GM10248 (cell line): ENCODE data around the gene ACBD3.

Experiments
- CTCF ChIA-PET: fragments of 300-600 bp; sonication (Branson Sonifier 250); formaldehyde crosslinking; extraction: SDS; loops from one replicate; lab custom pipeline; 2021; ENCODE audit warnings: antibody characterized with exemption; lab: Yijun Ruan, JAX
- POLR2A ChIA-PET: fragments of 350-650 bp; sonication (Branson Sonifier 250); formaldehyde crosslinking; extraction: SDS; loops from one replicate; lab custom pipeline; 2020; ENCODE audit warnings: antibody characterized with exemption; lab: Yijun Ruan, JAX
- DNase-seq: peaks from one replicate; pipeline ENCODE4 v3.0.0; 2012; ENCODE audit errors: extremely low spot score
- CTCF ChIP-seq: IDR thresholded peaks from 2 replicates; pipeline ENCODE4 v1.5.1; 2012; ENCODE audit warnings: mild to moderate bottlenecking, low read depth; ENCODE audit errors: extremely low read depth, missing control alignments, control extremely low read depth

Gene ACBD3

DNA sequence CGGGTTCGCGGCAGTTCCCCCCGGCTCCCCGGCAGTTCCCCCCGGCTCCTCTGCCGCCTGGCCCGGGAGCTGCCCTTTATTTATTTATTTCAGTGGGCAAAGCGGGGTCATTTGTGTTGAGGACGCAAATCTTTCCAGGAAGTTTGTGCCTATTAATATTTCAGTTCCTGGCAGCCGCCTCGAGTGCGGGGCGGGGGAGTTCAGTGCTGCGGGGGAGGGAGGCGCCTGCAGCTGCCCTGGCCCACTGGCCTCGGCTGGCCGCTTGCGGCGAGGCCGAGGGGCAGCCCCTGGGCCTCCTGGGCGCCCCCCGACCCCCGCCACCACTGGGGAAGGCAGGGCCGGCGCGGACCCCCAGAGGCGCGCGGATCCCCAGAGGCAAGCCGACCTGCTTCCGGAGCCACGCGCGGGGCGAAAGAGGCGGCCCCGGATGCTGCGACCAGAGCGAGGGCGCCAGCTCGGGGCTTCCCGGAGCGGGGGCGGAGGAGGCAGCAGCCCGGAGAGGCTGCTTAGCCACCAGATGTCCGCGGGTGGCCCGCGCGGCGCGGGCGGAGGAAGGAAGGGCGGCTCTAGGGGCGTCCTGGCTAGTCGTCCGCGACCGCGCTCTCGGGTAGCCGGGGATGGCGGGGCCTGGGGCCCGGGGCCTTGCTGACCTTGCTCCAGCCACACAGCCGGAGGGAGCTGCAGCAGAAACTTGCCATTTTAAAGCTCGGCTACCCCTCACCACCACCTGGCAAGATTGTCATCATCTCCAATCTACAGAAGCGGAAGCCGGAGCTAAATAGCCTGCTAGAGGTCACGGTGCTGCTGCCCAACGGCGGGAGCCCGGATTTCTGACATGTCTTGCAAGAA is 76.1 kb downstream of the ACBD3 start:
- peak; percentile 95 for DNase-seq
- POLR2A ChIA-PET, result interaction anchor here (0.5 to 2.4 kb wide), 5 partner anchors 27 to 111 kb away, joined by 3 to 7 read pairs (median 4); partner anchors contain the start of genes H3-3A and SDE2
- TF ChIP-seq CTCF, result no peak
- CTCF ChIA-PET, result interaction anchor here (0.9 to 7.2 kb wide), 9 partner anchors 9 to 132 kb away, joined by 3 to 78 read pairs (median 12); no protein-coding TSS in a partner anchor

DNA sequence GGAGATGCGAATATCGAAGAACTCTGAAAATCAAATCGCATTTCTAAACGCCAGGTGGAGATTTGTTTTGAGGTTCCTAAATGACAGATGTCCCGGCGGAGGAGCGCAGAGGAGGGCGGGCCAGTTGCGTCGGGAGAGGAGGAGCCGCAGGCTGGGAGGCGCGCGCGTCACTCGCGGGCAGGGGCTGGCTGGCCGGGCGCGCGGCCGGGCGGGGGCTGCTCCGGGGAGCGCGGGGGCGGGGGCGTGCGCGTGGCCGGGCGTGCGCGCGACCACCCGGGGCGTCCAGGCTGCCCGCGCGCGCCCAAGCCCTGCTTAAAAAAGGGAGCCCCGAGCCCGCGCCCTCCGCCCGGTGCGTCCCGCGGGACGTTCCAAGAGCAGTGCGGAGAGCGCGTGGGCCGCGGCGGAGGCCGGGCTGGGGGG is 76.7 kb downstream of the ACBD3 start:
- POLR2A ChIA-PET, result interaction anchor here (0.7 to 2.4 kb wide), 4 partner anchors 26 to 111 kb away, joined by 3 to 7 read pairs (median 4); partner anchors contain the start of genes H3-3A and SDE2
- peak; percentile 96 for DNase-seq
- CTCF ChIA-PET, result interaction anchor here (0.9 to 7.2 kb wide), 7 partner anchors 10 to 45 kb away, joined by 4 to 78 read pairs (median 27); no protein-coding TSS in a partner anchor
- no peak for TF ChIP-seq CTCF

- TF ChIP-seq CTCF, result no peak
- ChIA-PET POLR2A (interaction anchor here (0.6 to 2.4 kb wide), 3 partner anchors 24 to 110 kb away, joined by 3 to 7 read pairs (median 4); partner anchors contain the start of gene SDE2), CTCF (interaction anchor here (0.6 to 7.2 kb wide), 9 partner anchors 10 to 146 kb away, joined by 3 to 78 read pairs (median 12); no protein-coding TSS in a partner anchor)
- no peak for DNase-seq
Observed at GRCh38 chr1:226108935-226109828, 77.4 kb downstream of the ACBD3 start.

GRCh38 chr1:226107471-226108460 is 78.8 kb downstream of the ACBD3 start:
- DNase-seq, result peak; percentile 49
- ChIA-PET CTCF (interaction anchor here (1.1 to 7.2 kb wide), 6 partner anchors 10 to 145 kb away, joined by 5 to 78 read pairs (median 36); no protein-coding TSS in a partner anchor), POLR2A (interaction anchor here (0.7 kb wide), 1 partner anchor 296 kb away, joined by 3 read pairs; no protein-coding TSS in a partner anchor)
- peak; percentile 29 for TF ChIP-seq CTCF

- TF ChIP-seq CTCF, result no peak
- ChIA-PET POLR2A (no interaction called here), CTCF (interaction anchor here (1.1 to 2.5 kb wide), 6 partner anchors 10 to 117 kb away, joined by 3 to 9 read pairs (median 3); no protein-coding TSS in a partner anchor)
- DNase-seq, result no peak
Observed at GRCh38 chr1:226104671-226105121, 81.8 kb downstream of the ACBD3 start.
